HG03378 (cell line): ENCODE data around the gene APOBEC3H.
"Not testable (repeated sequence)": the region's sequence is repeated elsewhere in the genome, so short reads cannot be mapped to it uniquely, and the experiment has no call there.

Experiments used
- ATAC-seq: cut with Tn5 transposase; IDR thresholded peaks from one replicate; pipeline ENCODE4 v1.9.1; 2021; ENCODE audit warnings: mild to moderate bottlenecking, moderate library complexity; ENCODE audit not compliant: unreplicated experiment

The APOBEC3H gene

GRCh38 chr22:39097098-39098020 is at the start of gene APOBEC3H:
APOBEC3H (plus strand) TSS chr22:39097244; CDS start chr22:39100279, 3,035 bp downstream.
- ATAC-seq: peak; percentile 36

- not testable (repeated sequence) for ATAC-seq
Observed at GRCh38 chr22:39049486-39049885, 47.6 kb upstream of the APOBEC3H start.

GRCh38 chr22:39051844-39052495 is 45.1 kb upstream of the APOBEC3H start:
- ATAC-seq: not testable (repeated sequence)

- ATAC-seq: no peak
Observed at GRCh38 chr22:39055658-39056057, 41.4 kb upstream of the APOBEC3H start.

- ATAC-seq: not testable (repeated sequence)
Observed at GRCh38 chr22:39061290-39061689, 35.8 kb upstream of the APOBEC3H start.

GRCh38 chr22:39061951-39062350 is 35.1 kb upstream of the APOBEC3H start:
- ATAC-seq: not testable (repeated sequence)

- ATAC-seq: not testable (repeated sequence)
Observed at GRCh38 chr22:39063904-39064303, 33.1 kb upstream of the APOBEC3H start.

- not testable (repeated sequence) for ATAC-seq
Observed at GRCh38 chr22:39066442-39067276, 30.4 kb upstream of the APOBEC3H start.

GRCh38 chr22:39068033-39068785 is 28.8 kb upstream of the APOBEC3H start:
- no peak for ATAC-seq

GRCh38 chr22:39070186-39070585 is 26.9 kb upstream of the APOBEC3H start:
- no peak for ATAC-seq

- not testable (repeated sequence) for ATAC-seq
Observed at GRCh38 chr22:39072581-39072981, 24.5 kb upstream of the APOBEC3H start.

- ATAC-seq: no peak
Observed at GRCh38 chr22:39073981-39074380, 23.1 kb upstream of the APOBEC3H start.

- not testable (repeated sequence) for ATAC-seq
Observed at GRCh38 chr22:39076155-39077025, 20.7 kb upstream of the APOBEC3H start.

GRCh38 chr22:39077026-39077840 is 19.8 kb upstream of the APOBEC3H start, which contains the start of gene APOBEC3G:
APOBEC3G (plus strand) TSS chr22:39077275; CDS start chr22:39077362, 87 bp downstream.
- peak; percentile 61 for ATAC-seq

GRCh38 chr22:39077912-39078311 is 19.1 kb upstream of the APOBEC3H start:
- ATAC-seq: not testable (repeated sequence)

- ATAC-seq: no peak
Observed at GRCh38 chr22:39078329-39078728, 18.7 kb upstream of the APOBEC3H start.

- not testable (repeated sequence) for ATAC-seq
Observed at GRCh38 chr22:39079054-39079637, 17.9 kb upstream of the APOBEC3H start.
